ENCODE data around the gene ATF5.

The ATF5 gene, protein sequence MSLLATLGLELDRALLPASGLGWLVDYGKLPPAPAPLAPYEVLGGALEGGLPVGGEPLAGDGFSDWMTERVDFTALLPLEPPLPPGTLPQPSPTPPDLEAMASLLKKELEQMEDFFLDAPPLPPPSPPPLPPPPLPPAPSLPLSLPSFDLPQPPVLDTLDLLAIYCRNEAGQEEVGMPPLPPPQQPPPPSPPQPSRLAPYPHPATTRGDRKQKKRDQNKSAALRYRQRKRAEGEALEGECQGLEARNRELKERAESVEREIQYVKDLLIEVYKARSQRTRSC

DNA sequence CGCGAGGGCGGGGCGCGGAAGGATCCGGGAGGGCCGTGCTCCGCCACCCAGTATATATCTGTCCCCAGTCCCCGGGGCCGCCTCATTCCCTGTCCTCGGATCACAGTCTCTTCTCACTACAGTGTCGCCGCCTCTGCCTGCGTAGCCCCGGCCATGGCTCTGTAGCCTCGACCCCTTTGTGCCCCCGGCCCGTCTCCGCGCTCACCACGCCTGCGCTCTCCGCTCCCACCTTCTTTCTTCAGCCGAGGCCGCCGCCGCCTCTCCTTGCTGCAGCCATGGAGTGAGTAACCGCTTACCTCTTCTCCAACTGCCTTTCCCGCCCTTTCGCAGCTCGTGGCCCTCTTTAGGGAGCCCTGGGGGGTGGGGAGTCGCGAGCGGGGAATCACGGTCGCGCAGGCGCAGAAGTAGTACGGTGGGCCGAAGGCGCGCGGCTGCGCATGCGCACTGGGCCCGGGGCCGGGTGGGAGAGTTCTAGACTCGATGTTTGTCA lies at the start of gene ATF5, which contains the start of gene NUP62:
Gene ATF5 (plus strand): TSS at position 85 of the 490 bp plus-strand sequence. CDS start 1,646 bp downstream, outside the sequence.
Gene NUP62 (minus strand): TSS at position 384 of the 490 bp plus-strand sequence. CDS start 19,697 bp downstream, outside the sequence.
- TF ChIP-seq, protein P1, sequence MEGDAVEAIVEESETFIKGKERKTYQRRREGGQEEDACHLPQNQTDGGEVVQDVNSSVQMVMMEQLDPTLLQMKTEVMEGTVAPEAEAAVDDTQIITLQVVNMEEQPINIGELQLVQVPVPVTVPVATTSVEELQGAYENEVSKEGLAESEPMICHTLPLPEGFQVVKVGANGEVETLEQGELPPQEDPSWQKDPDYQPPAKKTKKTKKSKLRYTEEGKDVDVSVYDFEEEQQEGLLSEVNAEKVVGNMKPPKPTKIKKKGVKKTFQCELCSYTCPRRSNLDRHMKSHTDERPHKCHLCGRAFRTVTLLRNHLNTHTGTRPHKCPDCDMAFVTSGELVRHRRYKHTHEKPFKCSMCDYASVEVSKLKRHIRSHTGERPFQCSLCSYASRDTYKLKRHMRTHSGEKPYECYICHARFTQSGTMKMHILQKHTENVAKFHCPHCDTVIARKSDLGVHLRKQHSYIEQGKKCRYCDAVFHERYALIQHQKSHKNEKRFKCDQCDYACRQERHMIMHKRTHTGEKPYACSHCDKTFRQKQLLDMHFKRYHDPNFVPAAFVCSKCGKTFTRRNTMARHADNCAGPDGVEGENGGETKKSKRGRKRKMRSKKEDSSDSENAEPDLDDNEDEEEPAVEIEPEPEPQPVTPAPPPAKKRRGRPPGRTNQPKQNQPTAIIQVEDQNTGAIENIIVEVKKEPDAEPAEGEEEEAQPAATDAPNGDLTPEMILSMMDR (IDR thresholded peaks at IDR 0.05; ENCODE audit: extremely low read depth, insufficient read depth, missing control alignments), result no peak
- peak; percentile 97 for DNase-seq (ENCODE audit: low spot score)
- in situ Hi-C loops (cut with MboI; ENCODE audit: low pct_unique_long_range_greater_than_20kb, low sequenced_read_pairs, unreplicated experiment), result loop anchor here (25.0 kb wide), 1 partner anchor 208 kb away; no protein-coding TSS in a partner anchor

DNA sequence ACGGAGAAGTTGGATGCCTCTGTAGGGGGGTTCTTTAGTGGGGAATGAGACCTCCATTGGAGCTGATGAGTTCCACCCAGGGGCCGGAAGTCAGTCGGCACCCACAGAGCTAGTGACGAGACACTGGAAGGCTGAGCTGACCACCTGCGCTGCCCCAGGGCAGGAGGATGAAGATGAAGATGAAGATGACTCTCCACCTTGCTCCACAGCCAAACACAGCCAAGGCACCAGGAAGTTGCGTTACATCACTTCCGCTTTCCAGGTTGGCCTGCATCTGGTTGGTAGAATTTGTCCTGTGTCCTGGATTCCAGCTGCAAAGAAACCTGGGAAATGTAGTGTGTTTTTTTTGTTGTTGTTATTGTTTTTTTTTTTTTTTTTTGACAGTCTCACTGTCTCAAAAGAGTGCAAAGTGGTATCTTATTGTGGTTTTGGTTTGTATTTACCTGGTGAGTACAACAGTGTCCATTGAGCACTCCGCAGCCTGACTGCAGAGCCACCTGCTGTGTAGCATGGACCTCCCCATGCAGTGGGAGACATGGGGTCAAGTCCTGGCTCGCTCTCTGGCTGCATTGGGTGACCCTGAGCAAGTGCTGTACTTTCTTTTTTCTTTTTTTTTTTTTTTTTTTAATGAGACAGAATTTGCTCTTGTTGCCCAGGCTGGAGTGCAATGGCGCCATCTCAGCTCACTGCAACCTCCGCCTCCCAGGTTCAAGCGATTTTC lies 49.6 kb upstream of the ATF5 start:
- TF ChIP-seq, protein P1 (IDR thresholded peaks at IDR 0.05; ENCODE audit: extremely low read depth, insufficient read depth, missing control alignments), result no peak
- in situ Hi-C loops (cut with MboI; ENCODE audit: low pct_unique_long_range_greater_than_20kb, low sequenced_read_pairs, unreplicated experiment), result no loop called here
- no peak for DNase-seq (ENCODE audit: low spot score)

DNA sequence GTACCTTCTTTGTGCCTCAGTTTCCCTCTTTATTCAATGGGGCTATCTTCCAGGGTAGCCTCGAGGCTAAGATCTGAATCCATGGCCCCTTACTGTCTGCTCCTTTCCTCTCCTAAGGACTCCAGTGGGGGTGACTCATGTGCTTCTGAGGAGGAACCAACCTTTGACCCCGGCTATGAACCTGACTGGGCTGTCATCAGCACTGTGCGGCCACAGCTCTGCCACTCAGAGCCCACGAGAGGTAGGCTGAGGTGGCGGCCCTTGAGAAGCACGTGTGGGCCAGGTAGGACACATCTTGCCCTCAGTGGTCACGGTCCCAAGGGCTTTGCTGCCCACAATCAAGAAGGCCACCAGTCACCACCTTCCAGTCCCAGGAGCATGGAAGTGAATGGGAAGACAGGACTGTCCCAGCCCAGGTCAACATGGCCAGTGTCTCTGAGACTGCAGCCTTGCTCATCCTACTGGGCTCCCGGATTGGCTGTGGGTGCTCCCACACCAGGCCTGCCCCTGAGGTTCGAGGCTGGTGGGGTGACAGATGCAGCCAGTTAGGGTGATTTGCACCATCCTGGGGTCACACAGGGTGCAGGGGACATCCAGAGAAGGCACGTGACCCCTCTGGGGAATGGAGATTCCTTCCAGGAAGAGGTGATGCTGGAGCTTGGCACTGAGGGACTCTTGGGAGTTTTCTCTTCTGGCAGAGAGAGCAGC lies 48.7 kb upstream of the ATF5 start:
- TF ChIP-seq, protein P1 (IDR thresholded peaks at IDR 0.05; ENCODE audit: extremely low read depth, insufficient read depth, missing control alignments), result no peak
- in situ Hi-C loops (cut with MboI; ENCODE audit: low pct_unique_long_range_greater_than_20kb, low sequenced_read_pairs, unreplicated experiment), result no loop called here
- no peak for DNase-seq (ENCODE audit: low spot score)

DNA sequence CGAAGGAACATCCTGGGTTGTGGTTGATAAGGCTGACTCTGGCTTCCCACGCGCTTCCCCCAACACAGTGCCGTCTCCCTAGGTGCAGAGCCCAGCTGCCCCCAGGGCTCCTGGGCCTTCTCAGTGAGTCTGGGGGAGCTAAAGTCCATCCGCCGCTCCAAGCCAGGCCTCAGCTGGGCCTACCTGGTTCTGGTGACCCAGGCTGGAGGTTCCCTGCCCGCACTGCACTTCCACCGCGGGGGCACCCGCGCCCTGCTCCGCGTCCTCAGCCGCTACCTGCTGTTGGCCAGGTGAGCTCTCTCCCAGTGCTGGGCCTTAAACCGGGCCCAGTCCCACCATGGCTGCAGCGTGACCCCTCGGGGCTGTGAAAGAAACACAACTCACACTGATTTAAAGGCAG lies 47.8 kb upstream of the ATF5 start:
- no peak for DNase-seq (ENCODE audit: low spot score)
- TF ChIP-seq, protein P1 (IDR thresholded peaks at IDR 0.05; ENCODE audit: extremely low read depth, insufficient read depth, missing control alignments), result no peak
- in situ Hi-C loops (cut with MboI; ENCODE audit: low pct_unique_long_range_greater_than_20kb, low sequenced_read_pairs, unreplicated experiment), result no loop called here

DNA sequence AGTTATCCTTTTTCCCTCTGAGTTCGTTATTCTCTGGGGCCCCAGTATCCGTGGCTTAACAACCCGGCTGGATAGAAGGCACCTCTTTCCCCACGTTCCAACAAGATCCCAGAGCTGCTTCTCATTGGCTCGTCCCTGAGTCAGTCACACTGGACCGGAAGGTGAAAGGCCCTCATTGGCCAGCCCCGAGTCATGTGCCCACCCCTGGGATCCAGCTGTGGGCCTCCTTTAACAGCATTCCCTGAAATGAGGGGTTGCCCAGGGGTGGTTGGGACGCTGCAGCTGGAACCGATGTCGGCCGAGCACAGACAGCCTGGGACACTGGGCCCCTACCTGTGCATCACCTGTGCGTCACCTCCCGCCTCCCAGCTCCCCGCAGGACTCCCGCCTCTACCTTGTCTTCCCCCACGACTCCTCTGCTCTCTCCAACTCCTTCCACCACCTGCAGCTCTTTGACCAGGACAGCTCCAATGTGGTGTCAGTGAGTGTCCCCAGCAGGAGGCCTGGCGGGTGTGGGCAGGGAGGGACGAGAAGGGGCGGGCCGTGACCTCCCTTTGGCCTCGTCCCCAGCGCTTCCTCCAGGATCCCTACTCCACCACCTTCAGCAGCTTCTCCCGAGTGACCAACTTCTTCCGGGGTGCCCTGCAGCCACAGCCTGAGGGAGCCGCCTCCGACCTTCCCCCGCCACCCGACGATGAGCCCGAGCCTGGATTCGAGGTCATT lies 47.2 kb upstream of the ATF5 start:
- TF ChIP-seq, protein P1 (IDR thresholded peaks at IDR 0.05; ENCODE audit: extremely low read depth, insufficient read depth, missing control alignments), result no peak
- DNase-seq (ENCODE audit: low spot score), result no peak
- in situ Hi-C loops (cut with MboI; ENCODE audit: low pct_unique_long_range_greater_than_20kb, low sequenced_read_pairs, unreplicated experiment), result no loop called here

DNA sequence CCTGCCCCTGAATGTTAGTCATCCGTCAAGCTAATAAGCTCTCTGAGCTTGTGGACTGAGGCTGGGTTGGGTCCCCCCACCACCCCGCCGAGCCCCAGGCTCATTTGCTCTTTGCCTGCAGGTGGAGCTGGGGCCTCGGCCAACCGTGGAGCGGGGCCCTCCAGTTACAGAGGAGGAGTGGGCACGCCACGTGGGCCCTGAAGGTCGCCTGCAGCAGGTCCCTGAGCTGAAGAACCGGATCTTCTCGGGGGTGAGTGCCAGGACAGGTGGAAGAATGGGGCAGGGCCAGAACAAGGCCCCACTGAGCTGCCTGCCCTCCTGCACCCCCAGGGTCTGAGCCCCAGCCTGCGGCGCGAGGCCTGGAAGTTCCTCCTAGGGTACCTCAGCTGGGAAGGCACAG lies 46.4 kb upstream of the ATF5 start:
- DNase-seq (ENCODE audit: low spot score), result no peak
- in situ Hi-C loops (cut with MboI; ENCODE audit: low pct_unique_long_range_greater_than_20kb, low sequenced_read_pairs, unreplicated experiment), result no loop called here
- TF ChIP-seq, protein P1 (IDR thresholded peaks at IDR 0.05; ENCODE audit: extremely low read depth, insufficient read depth, missing control alignments), result no peak
